ENCODE data around the gene ZBTB17.
"Not testable (repeated sequence)": the region's sequence is repeated elsewhere in the genome, so short reads cannot be mapped to it uniquely, and the experiment has no call there.

ZBTB17 gene

GRCh38 chr1:16010837-16011236 lies 34.9 kb upstream of the ZBTB17 start:
- H3K9me3 ChIP-seq (ENCODE audit: control insufficient read depth in 2 of 2, low read length in 2 of 2) = no peaks in the 10 kb centered on the region
- peaks cover 0 to 2% of the 10 kb centered on the region in 2 donors for H3K36me3 ChIP-seq (ENCODE audit: control insufficient read depth in 2 of 2, insufficient read depth in 2 of 2, low read length in 2 of 2)
- no peak overlapping the region for H3K9ac ChIP-seq (ENCODE audit: low read length in 2 of 2)
- H3K27me3 ChIP-seq (ENCODE audit: control insufficient read depth in 1 of 2, insufficient read depth in 2 of 2, low read length in 2 of 2) = no peaks in the 10 kb centered on the region
- H3K4me1 ChIP-seq (ENCODE audit: control insufficient read depth, insufficient read depth, low read length) = peaks cover 45% of the 10 kb centered on the region
- H3K4me3 ChIP-seq (ENCODE audit: low read length in 2 of 2) = no peak overlapping the region
- no peak overlapping the region for H3K27ac ChIP-seq (ENCODE audit: low read length)

- Histone ChIP-seq H3K4me1 (ENCODE audit: control insufficient read depth, insufficient read depth, low read length) (peaks cover 33% of the 10 kb centered on the region), H3K9ac (ENCODE audit: low read length in 2 of 2) (no peak overlapping the region), H3K4me3 (ENCODE audit: low read length in 2 of 2) (no peak overlapping the region), H3K36me3 (ENCODE audit: control insufficient read depth in 2 of 2, insufficient read depth in 2 of 2, low read length in 2 of 2) (no peaks in the 10 kb centered on the region), H3K27ac (ENCODE audit: low read length) (no peak overlapping the region), H3K27me3 (ENCODE audit: control insufficient read depth in 1 of 2, insufficient read depth in 2 of 2, low read length in 2 of 2) (no peaks in the 10 kb centered on the region), H3K9me3 (ENCODE audit: control insufficient read depth in 2 of 2, low read length in 2 of 2) (no peaks in the 10 kb centered on the region)
Measured at GRCh38 chr1:16009678-16010077, 33.8 kb upstream of the ZBTB17 start.

GRCh38 chr1:16009030-16009460 lies 33.1 kb upstream of the ZBTB17 start:
- H3K4me1 ChIP-seq (ENCODE audit: control insufficient read depth, insufficient read depth, low read length) = peaks cover 28% of the 10 kb centered on the region
- H3K27ac ChIP-seq (ENCODE audit: low read length) = no peak overlapping the region
- H3K4me3 ChIP-seq (ENCODE audit: low read length in 2 of 2) = peak overlapping the region in 1 of 2 donors; percentile 15
- H3K27me3 ChIP-seq (ENCODE audit: control insufficient read depth in 1 of 2, insufficient read depth in 2 of 2, low read length in 2 of 2) = no peaks in the 10 kb centered on the region
- H3K36me3 ChIP-seq (ENCODE audit: control insufficient read depth in 2 of 2, insufficient read depth in 2 of 2, low read length in 2 of 2) = no peaks in the 10 kb centered on the region
- H3K9me3 ChIP-seq (ENCODE audit: control insufficient read depth in 2 of 2, low read length in 2 of 2) = no peaks in the 10 kb centered on the region
- H3K9ac ChIP-seq (ENCODE audit: low read length in 2 of 2) = no peak overlapping the region

- Histone ChIP-seq H3K4me1 (ENCODE audit: control insufficient read depth, insufficient read depth, low read length) (peaks cover 15% of the 10 kb centered on the region), H3K9me3 (ENCODE audit: control insufficient read depth in 2 of 2, low read length in 2 of 2) (no peaks in the 10 kb centered on the region), H3K36me3 (ENCODE audit: control insufficient read depth in 2 of 2, insufficient read depth in 2 of 2, low read length in 2 of 2) (no peaks in the 10 kb centered on the region), H3K27me3 (ENCODE audit: control insufficient read depth in 1 of 2, insufficient read depth in 2 of 2, low read length in 2 of 2) (no peaks in the 10 kb centered on the region), H3K9ac (ENCODE audit: low read length in 2 of 2) (no peak overlapping the region), H3K27ac (ENCODE audit: low read length) (no peak overlapping the region), H3K4me3 (ENCODE audit: low read length in 2 of 2) (no peak overlapping the region)
Measured at GRCh38 chr1:16007671-16008341, 31.9 kb upstream of the ZBTB17 start.

- Histone ChIP-seq H3K9ac (ENCODE audit: low read length in 2 of 2) (no peak overlapping the region), H3K27ac (ENCODE audit: low read length) (no peak overlapping the region), H3K27me3 (ENCODE audit: control insufficient read depth in 1 of 2, insufficient read depth in 2 of 2, low read length in 2 of 2) (no peaks in the 10 kb centered on the region), H3K36me3 (ENCODE audit: control insufficient read depth in 2 of 2, insufficient read depth in 2 of 2, low read length in 2 of 2) (no peaks in the 10 kb centered on the region), H3K9me3 (ENCODE audit: control insufficient read depth in 2 of 2, low read length in 2 of 2) (no peaks in the 10 kb centered on the region), H3K4me3 (ENCODE audit: low read length in 2 of 2) (no peak overlapping the region), H3K4me1 (ENCODE audit: control insufficient read depth, insufficient read depth, low read length) (peaks cover 5% of the 10 kb centered on the region)
Measured at GRCh38 chr1:16006552-16007485, 30.9 kb upstream of the ZBTB17 start.

GRCh38 chr1:16006010-16006409 lies 30.1 kb upstream of the ZBTB17 start:
- H3K4me1 ChIP-seq (ENCODE audit: control insufficient read depth, insufficient read depth, low read length) = peaks cover 4% of the 10 kb centered on the region
- no peaks in the 10 kb centered on the region for H3K9me3 ChIP-seq (ENCODE audit: control insufficient read depth in 2 of 2, low read length in 2 of 2)
- no peak overlapping the region for H3K9ac ChIP-seq (ENCODE audit: low read length in 2 of 2)
- H3K27ac ChIP-seq (ENCODE audit: low read length) = no peak overlapping the region
- H3K36me3 ChIP-seq (ENCODE audit: control insufficient read depth in 2 of 2, insufficient read depth in 2 of 2, low read length in 2 of 2) = no peaks in the 10 kb centered on the region
- H3K27me3 ChIP-seq (ENCODE audit: control insufficient read depth in 1 of 2, insufficient read depth in 2 of 2, low read length in 2 of 2) = no peaks in the 10 kb centered on the region
- H3K4me3 ChIP-seq (ENCODE audit: low read length in 2 of 2) = no peak overlapping the region

- H3K27me3 ChIP-seq (ENCODE audit: control insufficient read depth in 1 of 2, insufficient read depth in 2 of 2, low read length in 2 of 2) = no peaks in the 10 kb centered on the region
- peaks cover 4% of the 10 kb centered on the region for H3K4me1 ChIP-seq (ENCODE audit: control insufficient read depth, insufficient read depth, low read length)
- no peaks in the 10 kb centered on the region for H3K36me3 ChIP-seq (ENCODE audit: control insufficient read depth in 2 of 2, insufficient read depth in 2 of 2, low read length in 2 of 2)
- H3K4me3 ChIP-seq (ENCODE audit: low read length in 2 of 2) = no peak overlapping the region
- no peak overlapping the region for H3K27ac ChIP-seq (ENCODE audit: low read length)
- H3K9ac ChIP-seq (ENCODE audit: low read length in 2 of 2) = no peak overlapping the region
- H3K9me3 ChIP-seq (ENCODE audit: control insufficient read depth in 2 of 2, low read length in 2 of 2) = no peaks in the 10 kb centered on the region
Measured at GRCh38 chr1:16005597-16005996, 29.7 kb upstream of the ZBTB17 start.

- not testable (repeated sequence) for H3K9me3 ChIP-seq (ENCODE audit: control insufficient read depth in 2 of 2, low read length in 2 of 2); H3K36me3 ChIP-seq (ENCODE audit: control insufficient read depth in 2 of 2, insufficient read depth in 2 of 2, low read length in 2 of 2); H3K4me1 ChIP-seq (ENCODE audit: control insufficient read depth, insufficient read depth, low read length); H3K4me3 ChIP-seq (ENCODE audit: low read length in 2 of 2); H3K27me3 ChIP-seq (ENCODE audit: control insufficient read depth in 1 of 2, insufficient read depth in 2 of 2, low read length in 2 of 2); H3K9ac ChIP-seq (ENCODE audit: low read length in 2 of 2); H3K27ac ChIP-seq (ENCODE audit: low read length)
Measured at GRCh38 chr1:16001274-16001673, 25.4 kb upstream of the ZBTB17 start.

- Histone ChIP-seq H3K9me3 (ENCODE audit: control insufficient read depth in 2 of 2, low read length in 2 of 2) (no peaks in the 10 kb centered on the region), H3K36me3 (ENCODE audit: control insufficient read depth in 2 of 2, insufficient read depth in 2 of 2, low read length in 2 of 2) (no peaks in the 10 kb centered on the region), H3K4me1 (ENCODE audit: control insufficient read depth, insufficient read depth, low read length) (peaks cover 13% of the 10 kb centered on the region), H3K27ac (ENCODE audit: low read length) (no peak overlapping the region), H3K9ac (ENCODE audit: low read length in 2 of 2) (no peak overlapping the region), H3K27me3 (ENCODE audit: control insufficient read depth in 1 of 2, insufficient read depth in 2 of 2, low read length in 2 of 2) (no peaks in the 10 kb centered on the region), H3K4me3 (ENCODE audit: low read length in 2 of 2) (no peak overlapping the region)
Measured at GRCh38 chr1:15998929-15999328, 23.0 kb upstream of the ZBTB17 start.

- no peak overlapping the region for H3K9ac ChIP-seq (ENCODE audit: low read length in 2 of 2)
- H3K27me3 ChIP-seq (ENCODE audit: control insufficient read depth in 1 of 2, insufficient read depth in 2 of 2, low read length in 2 of 2) = no peaks in the 10 kb centered on the region
- H3K27ac ChIP-seq (ENCODE audit: low read length) = no peak overlapping the region
- H3K4me1 ChIP-seq (ENCODE audit: control insufficient read depth, insufficient read depth, low read length) = peaks cover 13% of the 10 kb centered on the region
- H3K36me3 ChIP-seq (ENCODE audit: control insufficient read depth in 2 of 2, insufficient read depth in 2 of 2, low read length in 2 of 2) = no peaks in the 10 kb centered on the region
- H3K4me3 ChIP-seq (ENCODE audit: low read length in 2 of 2) = no peak overlapping the region
- H3K9me3 ChIP-seq (ENCODE audit: control insufficient read depth in 2 of 2, low read length in 2 of 2) = no peaks in the 10 kb centered on the region
Measured at GRCh38 chr1:15997637-15998280, 21.9 kb upstream of the ZBTB17 start.

Data from stomach smooth muscle (tissue), 2 donors.